HG02938 (cell line): ENCODE measurements around the gene HTT.
A peak's percentile ranks its signal among the peaks of the same experiment; 100 is the strongest.
"Not testable (repeated sequence)": the region's sequence is repeated elsewhere in the genome, so short reads cannot be mapped to it uniquely, and the experiment has no call there.

Experiments
- ATAC-seq: cut with Tn5 transposase; IDR thresholded peaks from one replicate; pipeline ENCODE4 v1.9.1; 2021; ENCODE audit warnings: mild to moderate bottlenecking, moderate library complexity; ENCODE audit not compliant: unreplicated experiment

HTT gene

GRCh38 chr4:3077796-3078195 is 3.3 kb downstream of the HTT start:
- ATAC-seq, result no peak

GRCh38 chr4:3079694-3080123 is 5.2 kb downstream of the HTT start:
- no peak for ATAC-seq

- no peak for ATAC-seq
Measured at GRCh38 chr4:3082925-3083515, 8.5 kb downstream of the HTT start.

GRCh38 chr4:3083732-3084131 is 9.3 kb downstream of the HTT start:
- no peak for ATAC-seq

GRCh38 chr4:3085948-3086670 is 11.6 kb downstream of the HTT start:
- ATAC-seq, result no peak

GRCh38 chr4:3087115-3087797 is 12.8 kb downstream of the HTT start:
- ATAC-seq, result no peak

GRCh38 chr4:3091464-3091863 is 17.0 kb downstream of the HTT start:
- ATAC-seq, result no peak

- ATAC-seq, result not testable (repeated sequence)
Measured at GRCh38 chr4:3094701-3095100, 20.2 kb downstream of the HTT start.

- ATAC-seq, result no peak
Measured at GRCh38 chr4:3096202-3096601, 21.7 kb downstream of the HTT start.

- no peak for ATAC-seq
Measured at GRCh38 chr4:3098346-3098745, 23.9 kb downstream of the HTT start.

- ATAC-seq, result peak; percentile 80
Measured at GRCh38 chr4:3106339-3107186, 32.1 kb downstream of the HTT start.

- ATAC-seq, result no peak
Measured at GRCh38 chr4:3107271-3107670, 32.8 kb downstream of the HTT start.

- ATAC-seq, result no peak
Measured at GRCh38 chr4:3107691-3108121, 33.2 kb downstream of the HTT start.

- no peak for ATAC-seq
Measured at GRCh38 chr4:3108211-3108610, 33.7 kb downstream of the HTT start.

GRCh38 chr4:3111461-3111860 is 37.0 kb downstream of the HTT start:
- no peak for ATAC-seq

GRCh38 chr4:3112201-3112600 is 37.7 kb downstream of the HTT start:
- ATAC-seq, result no peak

- no peak for ATAC-seq
Measured at GRCh38 chr4:3112609-3113469, 38.4 kb downstream of the HTT start.

GRCh38 chr4:3114377-3114776 is 39.9 kb downstream of the HTT start:
- ATAC-seq, result no peak

GRCh38 chr4:3115637-3116270 is 41.3 kb downstream of the HTT start:
- ATAC-seq, result no peak

GRCh38 chr4:3116955-3117354 is 42.5 kb downstream of the HTT start:
- ATAC-seq, result no peak
